NK-92 (cell line): ENCODE data around the gene TBK1.
"Not testable (repeated sequence)": the region's sequence is repeated elsewhere in the genome, so short reads cannot be mapped to it uniquely, and the experiment has no call there.

Experiments
- DNase-seq: peaks from one replicate; lab custom pipeline; 2025; ENCODE audit not compliant: unreplicated experiment; lab: John Stamatoyannopoulos, UW

Gene TBK1

GRCh38 chr12:64538121-64538520 lies 86.2 kb downstream of the TBK1 start:
- DNase-seq = no peak

GRCh38 chr12:64542409-64543047 lies 90.6 kb downstream of the TBK1 start:
- not testable (repeated sequence) for DNase-seq

- no peak for DNase-seq
Measured at GRCh38 chr12:64544371-64545080, 92.6 kb downstream of the TBK1 start.

- no peak for DNase-seq
Measured at GRCh38 chr12:64545081-64545382, 93.1 kb downstream of the TBK1 start.

- no peak for DNase-seq
Measured at GRCh38 chr12:64549108-64549507, 97.2 kb downstream of the TBK1 start.

- no peak for DNase-seq
Measured at GRCh38 chr12:64550755-64551154, 98.8 kb downstream of the TBK1 start.

GRCh38 chr12:64551676-64552075 lies 99.8 kb downstream of the TBK1 start:
- DNase-seq = no peak
